ENCODE results near the gene CCDC78.

CCDC78 gene

GRCh38 chr16:726438-727290 is at the start of gene CCDC78, which contains the start of gene HAGHL:
Gene CCDC78, minus strand, starts transcription at chr16:726443. Its CDS starts 76 bp downstream, at chr16:726367.
Gene HAGHL, plus strand, starts transcription at chr16:727106. Its CDS starts 404 bp downstream, at chr16:727510.
- FAIRE-seq = no peak

GRCh38 chr16:775236-775796 is 49.1 kb upstream of the CCDC78 start:
- FAIRE-seq = no peak

GRCh38 chr16:774086-775001 is 48.1 kb upstream of the CCDC78 start:
- no peak for FAIRE-seq

DNA sequence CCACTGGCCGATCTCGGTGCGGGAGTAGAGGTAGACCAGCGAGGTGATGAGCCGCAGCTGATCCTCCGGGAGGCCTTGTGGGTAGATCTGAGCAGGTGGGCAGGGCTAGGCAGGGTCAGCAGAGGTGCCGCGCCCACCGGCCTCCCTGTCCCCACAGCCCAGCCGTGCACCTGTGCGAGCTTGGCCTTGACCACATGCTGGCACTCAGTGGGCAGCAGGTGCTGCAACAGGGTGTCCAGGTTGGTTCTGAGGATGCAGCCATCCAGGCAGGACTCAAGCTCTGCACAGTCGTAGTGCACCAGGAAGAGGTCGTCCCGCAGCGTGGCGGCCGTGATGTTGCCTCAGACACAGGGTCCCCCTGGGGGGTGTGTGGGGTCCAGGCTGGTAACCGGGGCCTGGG is 46.7 kb upstream of the CCDC78 start:
- FAIRE-seq = no peak

DNA sequence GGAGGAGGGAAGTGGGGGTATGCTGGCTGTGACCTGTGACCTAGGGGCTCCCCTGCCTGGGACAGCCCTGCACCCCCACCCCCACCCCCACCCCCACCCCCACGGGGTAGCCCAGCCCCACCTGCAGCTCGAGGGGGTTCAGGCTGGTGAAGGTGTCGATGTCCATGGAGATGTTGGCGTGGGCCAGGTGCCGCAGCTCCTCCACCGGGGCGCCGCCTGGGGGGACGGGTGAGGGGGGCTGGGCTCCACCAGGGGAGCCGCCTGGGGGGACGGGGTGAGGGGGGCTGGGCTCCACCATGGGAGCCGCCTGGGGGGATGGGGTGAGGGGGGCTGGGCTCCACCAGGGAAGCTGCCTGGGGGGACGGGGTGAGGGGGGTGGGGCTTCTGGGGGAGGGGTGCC is 44.2 kb upstream of the CCDC78 start:
- FAIRE-seq = no peak

DNA sequence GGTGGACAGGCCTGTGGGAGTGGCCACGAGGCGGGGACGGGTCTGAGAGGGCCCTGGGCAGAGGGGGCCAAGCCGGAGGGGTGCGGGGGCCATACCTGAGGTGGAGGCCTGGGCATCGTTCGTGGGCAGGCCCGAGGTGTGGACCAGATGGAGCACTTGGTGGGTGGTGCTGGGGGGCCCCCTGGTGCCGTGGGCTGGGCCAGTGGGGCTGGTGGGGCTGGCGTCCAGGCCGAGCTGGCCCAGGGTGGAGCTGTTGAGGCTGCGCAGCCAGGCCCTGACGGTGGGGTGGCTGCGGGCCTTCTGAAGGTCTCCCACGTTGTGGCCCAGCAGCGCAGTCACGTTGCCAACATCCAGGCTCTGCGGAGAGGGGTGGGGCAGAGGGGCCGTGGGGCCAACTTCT is 43.7 kb upstream of the CCDC78 start:
- no peak for FAIRE-seq

DNA sequence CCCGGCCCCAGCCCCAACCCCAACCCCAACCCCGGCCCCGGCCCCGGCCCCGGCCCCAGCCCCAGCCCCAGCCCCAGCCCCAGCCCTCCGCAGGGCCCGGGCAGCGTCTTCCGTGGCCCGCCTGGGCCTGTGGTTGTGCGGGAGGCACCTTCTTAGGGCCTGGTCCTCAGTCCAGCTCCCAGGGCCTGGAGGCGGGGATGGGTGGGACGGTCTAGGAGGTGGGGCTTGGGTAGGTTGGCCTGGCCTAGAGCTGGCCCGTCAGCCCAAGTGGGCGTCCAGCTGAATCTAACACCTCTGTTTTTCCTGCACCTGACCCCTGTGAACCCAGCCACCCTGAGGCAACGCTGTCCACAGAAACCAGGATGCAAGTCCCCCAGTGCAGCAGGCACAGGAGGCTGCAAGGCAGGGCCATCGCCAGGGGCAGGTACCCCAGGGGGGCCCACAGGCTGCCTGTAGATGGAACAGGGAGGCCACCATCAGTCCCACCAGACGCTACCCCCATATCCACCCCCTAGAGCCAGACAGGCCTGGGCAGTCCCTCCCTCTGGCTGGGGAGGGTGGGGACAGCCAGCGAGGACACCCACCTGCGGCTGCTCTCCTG is 43.0 kb upstream of the CCDC78 start:
- no peak for FAIRE-seq

DNA sequence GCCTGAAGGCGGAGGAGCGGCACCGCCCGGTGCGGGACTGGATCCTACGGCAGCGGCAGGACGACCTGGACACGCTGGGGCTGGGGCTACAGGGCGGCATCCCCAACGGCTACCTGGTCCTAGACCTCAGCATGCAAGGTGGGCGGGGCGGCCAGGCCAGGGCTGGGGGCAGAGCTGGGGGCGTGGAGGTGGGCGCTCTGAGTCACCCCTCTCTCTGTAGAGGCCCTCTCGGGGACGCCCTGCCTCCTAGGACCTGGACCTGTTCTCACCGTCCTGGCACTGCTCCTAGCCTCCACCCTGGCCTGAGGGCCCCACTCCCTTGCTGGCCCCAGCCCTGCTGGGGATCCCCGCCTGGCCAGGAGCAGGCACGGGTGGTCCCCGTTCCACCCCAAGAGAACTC is 42.2 kb upstream of the CCDC78 start:
- no peak for FAIRE-seq

GRCh38 chr16:767743-768235 is 41.5 kb upstream of the CCDC78 start:
- no peak for FAIRE-seq

DNA sequence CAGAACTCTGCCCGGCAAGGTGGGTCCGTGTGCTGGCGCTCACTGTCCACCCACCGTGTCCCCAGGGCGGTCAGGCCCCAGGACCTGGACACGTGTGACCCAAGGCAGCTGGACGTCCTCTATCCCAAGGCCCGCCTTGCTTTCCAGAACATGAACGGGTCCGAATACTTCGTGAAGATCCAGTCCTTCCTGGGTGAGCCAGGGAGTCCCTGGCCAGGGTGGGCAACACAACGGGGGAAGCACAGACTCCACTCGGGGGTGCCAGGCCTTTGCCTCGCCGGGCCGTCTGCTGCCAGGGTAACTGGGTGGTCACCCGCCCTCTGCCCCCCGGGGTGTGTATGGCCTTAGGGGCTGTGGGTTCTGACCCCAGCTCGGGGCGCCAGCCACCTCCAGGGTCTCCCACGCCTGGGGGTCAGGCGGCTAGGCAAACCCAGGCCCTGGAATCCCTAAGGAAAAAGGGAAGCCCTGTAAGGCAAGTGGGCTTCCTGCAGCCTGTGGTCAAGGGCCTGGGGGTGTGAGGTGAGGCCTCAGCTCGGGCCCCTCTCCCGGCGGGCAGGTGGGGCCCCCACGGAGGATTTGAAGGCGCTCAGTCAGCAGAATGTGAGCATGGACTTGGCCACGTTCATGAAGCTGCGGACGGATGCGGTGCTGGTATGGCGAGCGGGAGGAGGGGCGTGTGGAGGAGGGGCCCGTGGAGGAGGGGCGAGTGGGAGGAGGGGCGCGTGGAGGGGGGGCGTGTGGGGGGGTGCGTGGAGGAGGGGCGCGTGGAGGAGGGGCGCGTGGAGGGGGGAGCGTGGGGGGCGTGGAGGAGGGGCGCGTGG is 40.8 kb upstream of the CCDC78 start:
- FAIRE-seq = no peak

GRCh38 chr16:766008-766819 is 40.0 kb upstream of the CCDC78 start:
- no peak for FAIRE-seq

DNA sequence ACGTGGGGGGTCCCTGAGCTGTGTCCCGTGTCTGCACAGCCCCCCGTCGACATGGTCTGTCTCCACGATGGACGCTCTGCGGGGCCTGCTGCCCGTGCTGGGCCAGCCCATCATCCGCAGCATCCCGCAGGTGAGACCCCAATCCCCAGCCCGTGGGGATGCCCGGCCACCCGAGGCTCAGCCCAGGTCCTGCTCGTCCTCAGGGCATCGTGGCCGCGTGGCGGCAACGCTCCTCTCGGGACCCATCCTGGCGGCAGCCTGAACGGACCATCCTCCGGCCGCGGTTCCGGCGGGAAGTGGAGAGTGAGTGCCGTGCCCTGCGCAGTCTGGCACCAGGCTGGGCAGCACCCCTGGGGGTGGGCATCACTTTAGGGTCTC is 39.2 kb upstream of the CCDC78 start:
- no peak for FAIRE-seq

- no peak for FAIRE-seq
These were observed 38.7 kb upstream of the CCDC78 start for GRCh38 chr16:764848-765487.

DNA sequence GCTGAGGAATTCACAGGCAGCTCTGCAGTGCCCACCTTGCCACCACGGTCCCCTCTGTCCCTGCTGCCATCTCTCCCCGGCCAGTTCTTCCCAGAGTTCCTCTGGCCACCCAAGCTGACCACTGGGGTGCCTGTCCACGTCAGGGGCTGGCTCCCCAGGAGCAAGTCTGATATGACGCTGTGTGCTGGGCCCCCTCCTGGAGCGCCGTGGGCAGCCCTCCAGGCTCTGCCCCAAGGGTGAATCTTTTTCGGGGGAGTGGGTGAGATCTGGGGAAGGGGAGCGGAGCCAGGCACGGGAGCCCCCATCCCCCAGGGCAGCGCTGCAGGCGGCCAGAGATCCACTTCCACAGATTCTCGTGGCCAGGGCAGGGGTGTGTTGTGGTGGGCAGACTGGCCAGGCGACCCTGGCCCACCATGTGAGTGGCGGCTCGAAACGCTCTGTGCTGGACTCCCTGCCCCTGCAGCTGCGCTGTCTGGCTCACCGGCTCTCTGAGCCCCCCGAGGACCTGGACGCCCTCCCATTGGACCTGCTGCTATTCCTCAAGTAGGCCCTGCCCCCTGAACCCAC is 38.0 kb upstream of the CCDC78 start:
- no peak for FAIRE-seq

DNA sequence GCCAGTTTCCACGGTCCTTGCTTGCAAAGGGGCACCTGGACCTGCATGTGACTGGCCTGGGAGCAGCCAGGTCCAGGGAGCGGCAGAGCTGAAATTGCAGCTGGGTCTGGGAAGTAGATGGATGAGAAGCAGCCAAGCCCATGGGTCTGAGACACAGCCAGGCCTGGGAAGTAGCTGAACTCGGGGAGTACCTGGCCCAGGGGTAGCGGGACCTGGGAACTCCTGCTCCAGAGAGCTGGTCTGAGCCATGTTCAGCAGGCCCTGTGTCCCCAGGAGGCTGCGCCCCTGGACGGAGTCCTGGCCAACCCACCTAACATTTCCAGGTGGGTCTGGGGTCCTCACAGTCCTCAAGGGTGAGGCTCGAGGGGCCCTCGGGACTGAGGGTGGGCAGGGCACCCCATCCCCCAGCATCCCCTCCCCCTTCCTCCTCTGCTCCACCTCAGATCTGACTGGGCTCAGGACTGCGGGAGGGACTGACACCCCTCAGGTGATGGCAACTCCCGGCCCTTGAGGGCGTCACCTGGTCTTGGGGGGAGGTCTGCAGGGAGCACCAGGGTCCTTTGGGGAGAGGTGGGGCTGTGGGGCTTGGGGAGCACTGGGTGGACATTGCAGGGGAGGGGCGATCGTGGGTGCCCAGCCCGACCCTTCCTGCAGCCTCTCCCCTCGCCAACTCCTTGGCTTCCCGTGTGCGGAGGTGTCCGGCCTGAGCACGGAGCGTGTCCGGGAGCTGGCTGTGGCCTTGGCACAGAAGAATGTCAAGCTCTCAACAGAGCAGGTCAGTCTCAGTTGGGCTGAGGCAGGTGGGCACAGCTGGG is 37.3 kb upstream of the CCDC78 start:
- FAIRE-seq = no peak

GRCh38 chr16:762595-763268 is 36.5 kb upstream of the CCDC78 start:
- no peak for FAIRE-seq

DNA sequence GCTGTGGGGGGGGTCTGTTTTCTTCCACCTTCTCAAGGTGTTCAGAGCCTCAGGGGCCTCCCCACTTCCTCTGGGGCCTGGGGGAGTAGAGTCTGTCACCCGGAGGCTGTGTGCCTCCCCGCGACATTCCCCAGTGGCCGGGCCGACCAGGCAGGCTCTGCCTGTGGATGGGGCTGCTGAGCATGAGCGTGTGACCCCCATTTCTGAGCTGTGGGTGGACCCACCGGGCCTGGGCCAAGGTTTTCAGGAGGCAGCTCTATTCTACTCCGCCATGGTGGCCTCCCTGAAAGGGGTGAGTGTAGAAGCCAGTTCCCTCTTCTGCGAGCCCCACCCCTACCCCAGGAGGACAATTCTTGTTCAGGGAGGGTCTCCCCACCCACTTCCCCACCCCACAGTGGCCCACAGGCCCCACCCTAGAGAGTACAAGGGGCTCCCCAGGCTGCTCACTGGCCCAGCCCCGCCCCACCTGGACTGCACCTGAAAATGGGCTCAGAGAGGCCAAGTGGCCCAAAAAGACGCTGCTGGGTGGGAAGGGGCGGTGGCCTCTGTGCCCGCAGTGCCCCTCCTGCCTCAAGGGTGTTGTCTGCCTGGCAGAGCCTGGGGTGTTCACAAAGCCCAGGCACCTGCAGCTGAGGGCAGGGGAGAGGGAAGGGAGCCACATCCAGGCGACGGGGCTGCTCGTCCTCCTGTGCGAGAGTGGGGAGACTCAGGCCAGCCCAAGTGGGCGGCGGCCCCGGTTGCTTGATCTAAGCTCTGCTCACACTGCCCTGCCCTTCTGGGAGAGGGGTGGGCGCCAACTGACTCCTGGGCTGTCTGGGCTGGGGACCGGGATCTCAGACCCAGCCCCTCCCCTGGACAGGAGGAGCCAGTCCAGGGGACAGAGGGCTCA is 35.6 kb upstream of the CCDC78 start:
- no peak for FAIRE-seq
